MM.1S (cell line): ENCODE measurements around the gene NOL4L.

ENCODE experiments used
- EZH2phosphoT487 ChIP-seq: fragments of 300-600 bp; sonication (generic); IDR thresholded peaks from 2 replicates; pipeline ENCODE4 v1.6.1; 2018; ENCODE audit warnings: antibody characterized with exemption, low read length
- TF ChIP-seq, protein P1 (sequence below): fragments of 300-600 bp; sonication (generic); IDR thresholded peaks from 2 replicates; pipeline ENCODE4 v1.5.1; 2016; ENCODE audit warnings: antibody characterized with exemption, low read length, mixed read lengths

DNA sequence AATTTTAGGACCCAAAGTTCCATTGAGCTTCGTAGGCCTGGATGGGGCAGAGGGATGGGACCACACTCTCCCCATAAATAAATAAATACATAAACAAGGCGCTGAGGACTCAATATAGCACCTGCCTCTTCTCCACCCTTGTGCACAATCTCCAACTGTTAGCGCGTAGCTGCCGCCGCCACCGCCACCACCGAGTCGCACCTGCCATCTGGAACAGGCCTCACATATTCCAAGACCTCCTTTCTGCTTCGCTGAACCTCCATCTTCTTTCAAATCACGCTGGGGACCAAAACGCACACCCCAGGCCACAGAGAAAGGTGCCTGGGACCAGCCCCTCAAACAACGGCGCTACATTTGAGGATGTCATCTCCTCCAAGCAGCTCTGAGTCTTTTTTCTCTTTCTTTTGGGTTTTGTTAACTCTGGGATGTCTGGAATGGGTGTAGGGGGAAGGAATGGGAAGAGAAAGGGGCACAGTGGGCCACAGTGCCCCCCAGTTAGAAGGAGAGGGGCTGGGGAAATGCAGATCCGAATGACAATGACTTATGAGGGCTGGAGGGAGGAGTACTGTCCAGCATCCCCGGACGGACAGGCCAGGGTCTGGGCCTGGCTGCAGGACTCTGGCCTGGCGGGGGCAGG, 49.7 kb downstream of the NOL4L start:
- TF ChIP-seq, protein P1, sequence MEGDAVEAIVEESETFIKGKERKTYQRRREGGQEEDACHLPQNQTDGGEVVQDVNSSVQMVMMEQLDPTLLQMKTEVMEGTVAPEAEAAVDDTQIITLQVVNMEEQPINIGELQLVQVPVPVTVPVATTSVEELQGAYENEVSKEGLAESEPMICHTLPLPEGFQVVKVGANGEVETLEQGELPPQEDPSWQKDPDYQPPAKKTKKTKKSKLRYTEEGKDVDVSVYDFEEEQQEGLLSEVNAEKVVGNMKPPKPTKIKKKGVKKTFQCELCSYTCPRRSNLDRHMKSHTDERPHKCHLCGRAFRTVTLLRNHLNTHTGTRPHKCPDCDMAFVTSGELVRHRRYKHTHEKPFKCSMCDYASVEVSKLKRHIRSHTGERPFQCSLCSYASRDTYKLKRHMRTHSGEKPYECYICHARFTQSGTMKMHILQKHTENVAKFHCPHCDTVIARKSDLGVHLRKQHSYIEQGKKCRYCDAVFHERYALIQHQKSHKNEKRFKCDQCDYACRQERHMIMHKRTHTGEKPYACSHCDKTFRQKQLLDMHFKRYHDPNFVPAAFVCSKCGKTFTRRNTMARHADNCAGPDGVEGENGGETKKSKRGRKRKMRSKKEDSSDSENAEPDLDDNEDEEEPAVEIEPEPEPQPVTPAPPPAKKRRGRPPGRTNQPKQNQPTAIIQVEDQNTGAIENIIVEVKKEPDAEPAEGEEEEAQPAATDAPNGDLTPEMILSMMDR = no peak
- no peak for TF ChIP-seq EZH2phosphoT487
